K562 (cell line): ENCODE data around the gene ZNF516. TPM values are rescaled to one million over a fixed set of nuclear protein-coding genes. Genes with fewer than 3 reads are reported as not detected.

Source experiments
- ATAC-seq: fragments of 200-7000 bp; cut with Tn5 transposase; 3 replicates; pipeline ENCODE4 v1.9.1; 2020; ENCODE audit warnings: moderate library complexity
- BruUV-seq: library from RNA; stranded (reverse); fragments of 400-500 nt; replicated peaks from 2 replicates; lab custom pipeline; 2021; lab: Mats Ljungman, UMichigan
- CTCF ChIA-PET: fragments of 300-600 bp; formaldehyde crosslinking; extraction: SDS; loops from one replicate; lab custom pipeline; 2021; ENCODE audit warnings: low intra/inter-chr PET ratio; lab: Yijun Ruan, JAX
- POLR2A ChIA-PET: fragments of 300-600, 350-650 bp; sonication (Branson Sonifier 250); formaldehyde crosslinking; extraction: SDS; loops from one replicate; lab custom pipeline; 2021; ENCODE audit warnings: antibody characterized with exemption, inconsistent platforms; lab: Yijun Ruan, JAX
- DNase-seq, 4 experiments: peaks; one replicate each; pipeline versions ENCODE4 v3.0.0 to v3.0.0-alpha.2; 2011 to 2018; ENCODE audit warnings: low spot score in 3 of 4, mixed read lengths in 3 of 4; ENCODE audit errors: extremely low read depth in 1 of 4
- FAIRE-seq: peaks from 2 replicates; lab custom pipeline; 2011; peaks lifted over from hg19 to GRCh38; lab: Jason Lieb, UNC
- H2AFZ ChIP-seq: 2 replicates; pipeline ENCODE4 v1.6.0; 2011; ENCODE audit warnings: low read depth, low read length, control low read depth, inconsistent platforms
- H3K27ac ChIP-seq: fragments of 200-600 bp; 3 replicates; pipeline ENCODE4 v1.8.0; 2011; ENCODE audit warnings: low read depth, mild to moderate bottlenecking, control low read depth, inconsistent platforms, low read length, moderate library complexity, mixed read lengths; ENCODE audit errors: extremely low read depth
- H3K27me3 ChIP-seq, 2 experiments: fragments of 300-600 bp in 1 of 2; 2 replicates in 1 of 2; 3 replicates in 1 of 2; pipeline versions ENCODE4 v1.6.0 to v1.8.0; 2011; ENCODE audit warnings: inconsistent platforms in 2 of 2, low read length in 2 of 2, mild to moderate bottlenecking in 1 of 2, mixed read lengths in 1 of 2, moderate library complexity in 1 of 2; ENCODE audit not compliant: control insufficient read depth in 2 of 2, insufficient read depth in 2 of 2
- H3K36me3 ChIP-seq: fragments of 300-600 bp; 3 replicates; pipeline ENCODE4 v1.8.0; 2011; ENCODE audit warnings: mild to moderate bottlenecking, low read length, inconsistent platforms; ENCODE audit not compliant: control insufficient read depth, insufficient read depth
- H3K4me1 ChIP-seq, 2 experiments: fragments of 200-600 bp in 1 of 2; replicated peaks in 1 of 2; 2 replicates in 1 of 2; 3 replicates in 1 of 2; pipeline versions ENCODE4 v1.5.1 to v1.8.0; 2011; ENCODE audit warnings: inconsistent platforms in 2 of 2, low read length in 2 of 2, mild to moderate bottlenecking in 1 of 2, mixed read lengths in 1 of 2, moderate library complexity in 1 of 2; ENCODE audit not compliant: control insufficient read depth in 2 of 2, insufficient read depth in 2 of 2
- H3K4me2 ChIP-seq: 2 replicates; pipeline ENCODE4 v1.6.1; 2011; ENCODE audit warnings: low read length, control low read depth, inconsistent platforms, mixed read lengths; ENCODE audit not compliant: insufficient read depth
- H3K4me3 ChIP-seq: fragments of 200-600 bp; sonication (generic), shearing (Covaris generic); 2 replicates; pipeline ENCODE4 v1.5.1; 2016; ENCODE audit warnings: control low read depth, inconsistent platforms
- H3K79me2 ChIP-seq: fragments of 200-600 bp; 3 replicates; pipeline ENCODE4 v1.8.0; 2011; ENCODE audit warnings: low read length, inconsistent platforms; ENCODE audit not compliant: control insufficient read depth, insufficient read depth
- H3K9ac ChIP-seq, 2 experiments: 2 replicates each; pipeline versions ENCODE4 v1.6.0 to v1.6.1; 2011; ENCODE audit warnings: low read depth in 2 of 2, low read length in 2 of 2, control low read depth in 1 of 2, inconsistent platforms in 1 of 2, mild to moderate bottlenecking in 1 of 2, mixed read lengths in 1 of 2; ENCODE audit not compliant: insufficient read depth in 1 of 2
- H3K9me1 ChIP-seq: one replicate; pipeline ENCODE4 v1.6.0; 2011; ENCODE audit warnings: inconsistent platforms, mild to moderate bottlenecking, low read length, moderate library complexity; ENCODE audit not compliant: control insufficient read depth, insufficient read depth
- H3K9me3 ChIP-seq: replicated peaks from 2 replicates; pipeline ENCODE4 v1.5.1; 2011; ENCODE audit warnings: low read depth, low read length, inconsistent platforms; ENCODE audit not compliant: control insufficient read depth, insufficient read depth
- H4K20me1 ChIP-seq: replicated peaks from 2 replicates; pipeline ENCODE4 v1.6.1; 2011; ENCODE audit warnings: low read length, inconsistent platforms, mixed read lengths; ENCODE audit not compliant: control insufficient read depth, insufficient read depth
- CEBPG ChIP-seq, 3 experiments: fragments of 200-800 bp in 1 of 3; sonication (Bioruptor generic) in 1 of 3; sonication (generic) in 1 of 3; formaldehyde crosslinking in 1 of 3; IDR thresholded peaks in 2 of 3; conservative IDR thresholded peaks in 1 of 3; 2 replicates each; pipeline versions ENCODE4 v1.6.1 to v1.8.0; 2016 to 2022; ENCODE audit warnings: missing compliant biosample characterization in 2 of 3, missing genetic modification characterization in 2 of 3, mild to moderate bottlenecking in 1 of 3, missing genetic modification reagents in 1 of 3
- WGBS: fragments of 100-300 bp; shearing (Covaris generic); methylation state at CpG from one replicate; pipeline ENCODE4 v1.1.6; 2016; ENCODE audit warnings: low coverage, mixed read lengths; ENCODE audit not compliant: insufficient coverage; ENCODE audit errors: missing lambda C conversion rate; 5-methylcytosine and 5-hydroxymethylcytosine counted together
- in situ Hi-C: fragments of 300-500 bp; cut with MboI; formaldehyde crosslinking; loops from 4 replicates; pipeline ENCODE4 v1.15.0; 2018; ENCODE audit warnings: inconsistent platforms, mixed read lengths
- intact Hi-C: fragments of 100-400 bp; cut with micrococcal nuclease; formaldehyde crosslinking; loops from 2 replicates; pipeline ENCODE4 v1.14.2; 2022
- polyA plus RNA-seq, 8 experiments: library from polyadenylated mRNA; depleted of rRNA in 4 of 8; stranded (reverse) in 5 of 8; unstranded in 3 of 8; fragments of >200 nt; fragmentation: Nextera tagmentation in 2 of 8; fragmentation: Illumina TruSeq in 1 of 8; extraction: Ambion mirVana in 2 of 8; extraction: Trizol in 1 of 8; gene quantifications; 2 replicates each; pipeline versions ENCODE4 v1.2.1 to v1.2.3, GENCODE V29; 2011 to 2014; ENCODE audit warnings: inconsistent platforms in 1 of 8, missing spikeins in 1 of 8
- total RNA-seq, 7 experiments: library from RNA; depleted of rRNA in 6 of 7; stranded (reverse); fragments of >200 nt in 6 of 7; fragmentation: Illumina TruSeq in 2 of 7; extraction: Trizol in 2 of 7; gene quantifications; 2 replicates each; pipeline versions ENCODE4 v1.2.1 to v1.2.3, GENCODE V29; 2011 to 2021; ENCODE audit warnings: low replicate concordance in 1 of 7
- TF ChIP-seq, protein P1 (sequence below), 2 experiments: fragments of 450-650 bp in 1 of 2; IDR thresholded peaks; 2 replicates each; pipeline ENCODE4 v1.6.1; 2011 to 2017; ENCODE audit warnings: low read depth in 2 of 2, antibody characterized with exemption in 1 of 2, borderline replicate concordance in 1 of 2, low read length in 1 of 2, mild to moderate bottlenecking in 1 of 2, mixed read lengths in 1 of 2; ENCODE audit not compliant: control insufficient read depth in 1 of 2

Gene ZNF516
- total and polyA plus RNA-seq, 9 of the 15 experiments (the other 6 are each of a cell fraction or from before 2014, with no cell fraction given): 0.04 to 0.20 (median 0.08) TPM; not detected in 3

DNA sequence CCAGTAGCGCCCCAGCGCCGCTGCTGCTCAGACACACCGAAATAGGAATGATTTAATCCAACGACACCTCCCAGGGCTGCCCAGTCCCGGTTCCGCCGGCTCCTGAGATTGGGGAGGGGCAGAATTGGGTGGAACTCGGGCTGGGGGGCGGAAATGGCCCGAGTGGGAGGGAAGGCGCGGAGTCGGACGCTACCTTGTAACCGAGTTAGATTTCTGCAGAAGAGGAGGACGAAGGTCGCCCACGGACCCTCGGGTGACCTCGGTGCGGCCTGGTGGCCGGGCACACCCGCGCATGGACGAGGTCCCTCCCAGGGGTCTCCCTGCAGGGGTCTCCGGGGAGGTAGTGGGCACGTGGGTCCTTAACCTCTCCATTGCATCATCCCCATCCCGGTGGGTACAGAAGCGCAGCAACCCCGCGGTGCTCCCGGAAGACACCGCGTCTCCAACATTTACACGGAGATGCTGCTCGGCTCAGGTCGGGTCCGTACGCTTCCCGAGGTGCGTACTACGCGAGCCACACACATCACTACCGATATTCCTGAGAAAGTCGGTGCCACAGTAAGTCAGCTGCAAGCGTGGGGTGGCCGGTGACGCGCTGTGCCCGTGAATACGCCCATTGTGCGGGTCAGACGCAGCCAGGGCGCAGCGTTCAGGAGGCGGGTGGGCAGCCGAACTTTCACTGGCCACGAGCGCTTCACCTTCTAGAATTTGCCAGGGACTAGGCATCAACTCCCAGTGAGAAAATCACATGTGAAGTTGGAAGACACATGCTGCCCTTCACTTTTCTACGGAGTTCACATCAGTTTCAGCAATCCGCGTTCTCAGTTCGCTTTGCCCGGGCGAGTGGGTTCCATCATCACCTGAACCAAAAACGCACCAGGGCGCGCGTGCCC, 3.0 kb downstream of the ZNF516 start:
- H3K27ac ChIP-seq: no peak overlapping the region
- in situ Hi-C loops (no loop called here), intact Hi-C loops (no loop called here)
- no peaks in the 10 kb centered on the region for H3K9me1 ChIP-seq
- H3K9me3 ChIP-seq: no peaks in the 10 kb centered on the region
- no TSS peak for BruUV-seq
- 0 out of 2 replicates have a peak, but pooled peaks cover 3% of the 10 kb centered on the region for H4K20me1 ChIP-seq
- peak overlapping the region; percentile 34 for H3K4me3 ChIP-seq
- TF ChIP-seq, protein P1, sequence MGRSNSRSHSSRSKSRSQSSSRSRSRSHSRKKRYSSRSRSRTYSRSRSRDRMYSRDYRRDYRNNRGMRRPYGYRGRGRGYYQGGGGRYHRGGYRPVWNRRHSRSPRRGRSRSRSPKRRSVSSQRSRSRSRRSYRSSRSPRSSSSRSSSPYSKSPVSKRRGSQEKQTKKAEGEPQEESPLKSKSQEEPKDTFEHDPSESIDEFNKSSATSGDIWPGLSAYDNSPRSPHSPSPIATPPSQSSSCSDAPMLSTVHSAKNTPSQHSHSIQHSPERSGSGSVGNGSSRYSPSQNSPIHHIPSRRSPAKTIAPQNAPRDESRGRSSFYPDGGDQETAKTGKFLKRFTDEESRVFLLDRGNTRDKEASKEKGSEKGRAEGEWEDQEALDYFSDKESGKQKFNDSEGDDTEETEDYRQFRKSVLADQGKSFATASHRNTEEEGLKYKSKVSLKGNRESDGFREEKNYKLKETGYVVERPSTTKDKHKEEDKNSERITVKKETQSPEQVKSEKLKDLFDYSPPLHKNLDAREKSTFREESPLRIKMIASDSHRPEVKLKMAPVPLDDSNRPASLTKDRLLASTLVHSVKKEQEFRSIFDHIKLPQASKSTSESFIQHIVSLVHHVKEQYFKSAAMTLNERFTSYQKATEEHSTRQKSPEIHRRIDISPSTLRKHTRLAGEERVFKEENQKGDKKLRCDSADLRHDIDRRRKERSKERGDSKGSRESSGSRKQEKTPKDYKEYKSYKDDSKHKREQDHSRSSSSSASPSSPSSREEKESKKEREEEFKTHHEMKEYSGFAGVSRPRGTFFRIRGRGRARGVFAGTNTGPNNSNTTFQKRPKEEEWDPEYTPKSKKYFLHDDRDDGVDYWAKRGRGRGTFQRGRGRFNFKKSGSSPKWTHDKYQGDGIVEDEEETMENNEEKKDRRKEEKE (IDR thresholded peaks at IDR 0.05; ENCODE audit: borderline replicate concordance in 1 of 2, control insufficient read depth in 1 of 2, low read depth in 2 of 2, low read length in 1 of 2): no peak
- no peak for TF ChIP-seq CEBPG (CRISPR knock-in tag; IDR thresholded peaks at IDR 0.05)
- 0 out of 4 replicates have a peak, but pooled peaks of 1 of the 2 experiments have one; percentile 16 for TF ChIP-seq CEBPG (tag; conservative IDR thresholded peaks at IDR 0.05 in 1 of 2, IDR thresholded peaks at IDR 0.05 in 1 of 2)
- no peak for FAIRE-seq
- H3K4me1 ChIP-seq: peaks cover 2 to 26% of the 10 kb centered on the region in 2 experiments; a peak in 2 of 5 replicates
- no peak overlapping the region for H3K9ac ChIP-seq
- no peak overlapping the region; the same call in 1 of the 2 replicates for H2AFZ ChIP-seq
- ATAC-seq: no peak
- ChIA-PET POLR2A (no interaction called here), CTCF (no interaction called here)
- peaks cover 0 to 6% of the 10 kb centered on the region in 2 experiments; a peak in 3 of 5 replicates for H3K27me3 ChIP-seq
- no peak for DNase-seq
- no peaks in the 10 kb centered on the region for H3K36me3 ChIP-seq
- WGBS: 46% methylated on average over 14 of the region's 70 CpGs
- H3K79me2 ChIP-seq: no peaks in the 10 kb centered on the region
- peak overlapping the region; percentile 66 for H3K4me2 ChIP-seq
